Forelimb muscle (tissue), 1 donor: ENCODE measurements around the gene STYXL1. TPM values are rescaled to one million over a fixed set of nuclear protein-coding genes. Genes with fewer than 3 reads are reported as not detected.
"Not testable (repeated sequence)": the region's sequence is repeated elsewhere in the genome, so short reads cannot be mapped to it uniquely, and the experiment has no call there.

Experiments used
- DNase-seq: peaks from one replicate; pipeline ENCODE4 v3.0.0-alpha.2; 2013; ENCODE audit warnings: low read depth
- polyA plus RNA-seq: library from polyadenylated mRNA; unstranded; fragments of 120-200 nt; gene quantifications from one replicate; pipeline ENCODE4 v1.2.1, GENCODE V29; 2013; ENCODE audit not compliant: insufficient read length

STYXL1 gene
- 16.3 TPM for polyA plus RNA-seq

GRCh38 chr7:76047811-76048667, at the start of gene STYXL1, which contains the start of gene MDH2:
TSS of gene STYXL1 (minus strand) at chr7:76048000. CDS start at chr7:76030523, 17,477 bp downstream.
TSS of gene MDH2 (plus strand) at chr7:76048106. CDS start at chr7:76048161, 55 bp downstream.
- DNase-seq = peak; percentile 87

- DNase-seq = no peak
These were observed 48.1 kb upstream of the STYXL1 start for GRCh38 chr7:76095908-76096307.

GRCh38 chr7:76094326-76094725, 46.5 kb upstream of the STYXL1 start:
- not testable (repeated sequence) for DNase-seq

- not testable (repeated sequence) for DNase-seq
These were observed 45.7 kb upstream of the STYXL1 start for GRCh38 chr7:76093531-76093930.

GRCh38 chr7:76091506-76091905, 43.7 kb upstream of the STYXL1 start:
- no peak for DNase-seq

- no peak for DNase-seq
These were observed 42.2 kb upstream of the STYXL1 start for GRCh38 chr7:76089865-76090475.

- DNase-seq = not testable (repeated sequence)
These were observed 39.6 kb upstream of the STYXL1 start for GRCh38 chr7:76087362-76087791.

- DNase-seq = no peak
These were observed 38.3 kb upstream of the STYXL1 start for GRCh38 chr7:76086070-76086469.

GRCh38 chr7:76084115-76084514, 36.3 kb upstream of the STYXL1 start:
- DNase-seq = not testable (repeated sequence)

- no peak for DNase-seq
These were observed 32.4 kb upstream of the STYXL1 start for GRCh38 chr7:76080204-76080603.

- DNase-seq = no peak
These were observed 29.6 kb upstream of the STYXL1 start for GRCh38 chr7:76077435-76077834.

GRCh38 chr7:76076995-76077394, 29.2 kb upstream of the STYXL1 start:
- DNase-seq = no peak

GRCh38 chr7:76074972-76075370, 27.2 kb upstream of the STYXL1 start:
- DNase-seq = no peak

- DNase-seq = no peak
These were observed 26.6 kb upstream of the STYXL1 start for GRCh38 chr7:76074306-76074971.

- no peak for DNase-seq
These were observed 25.7 kb upstream of the STYXL1 start for GRCh38 chr7:76073335-76073990.

GRCh38 chr7:76072243-76073148, 24.7 kb upstream of the STYXL1 start:
- DNase-seq = no peak

- no peak for DNase-seq
These were observed 23.8 kb upstream of the STYXL1 start for GRCh38 chr7:76071316-76072242.

GRCh38 chr7:76069238-76069638, 21.4 kb upstream of the STYXL1 start:
- DNase-seq = no peak

GRCh38 chr7:76066716-76067503, 19.1 kb upstream of the STYXL1 start:
- DNase-seq = no peak
